K562 (cell line): ENCODE results near the gene COX6B1. TPM values are rescaled to one million over a fixed set of nuclear protein-coding genes. Genes with fewer than 3 reads are reported as not detected.

Source experiments
- CHD1 ChIP-seq: fragments of 200-600 bp; sonication (generic); IDR thresholded peaks from one replicate; pipeline ENCODE4 v1.6.1; 2012; ENCODE audit warnings: mild to moderate bottlenecking, moderate library complexity, low read length, inconsistent platforms
- CREM ChIP-seq: IDR thresholded peaks from 2 replicates; pipeline ENCODE4 v1.6.1; 2014; ENCODE audit warnings: antibody characterized with exemption, low read depth
- GATAD2A ChIP-seq: fragments of 450-650 bp; IDR thresholded peaks from 2 replicates; pipeline ENCODE4 v1.6.1; 2017
- HMGN3 ChIP-seq: IDR thresholded peaks from 2 replicates; pipeline ENCODE4 v1.6.1; 2011; ENCODE audit warnings: borderline replicate concordance, low read depth, mild to moderate bottlenecking, mixed read lengths, low read length; ENCODE audit not compliant: insufficient read length; ENCODE audit errors: extremely low read depth
- KHSRP ChIP-seq: fragments of 450-650 bp; IDR thresholded peaks from 2 replicates; pipeline ENCODE4 v1.6.1; 2017
- KLF10 ChIP-seq: fragments of 250-450 bp; sonication (Bioruptor Pico); IDR thresholded peaks from 2 replicates; pipeline ENCODE4 v1.6.1; 2021; ENCODE audit warnings: matching md5 sums
- NR2C1 ChIP-seq, 2 experiments: fragments of 450-650 bp; IDR thresholded peaks; 2 replicates each; pipeline ENCODE4 v1.6.1; 2017; ENCODE audit warnings: mild to moderate bottlenecking in 2 of 2, antibody characterized with exemption in 1 of 2, inconsistent platforms in 1 of 2, missing compliant biosample characterization in 1 of 2, missing genetic modification characterization in 1 of 2
- PHB2 ChIP-seq: fragments of 450-650 bp; IDR thresholded peaks from 2 replicates; pipeline ENCODE4 v1.6.1; 2017; ENCODE audit warnings: low read depth
- SMAD2 ChIP-seq: fragments of 150-350 bp; IDR thresholded peaks from 2 replicates; pipeline ENCODE4 v1.6.1; 2014; ENCODE audit warnings: low read depth, mild to moderate bottlenecking, low read length
- TCFL5 ChIP-seq: fragments of 250-450 bp; sonication (Bioruptor Pico); conservative IDR thresholded peaks from 2 replicates; pipeline ENCODE4 v1.6.1; 2021; ENCODE audit warnings: mild to moderate bottlenecking, moderate library complexity, matching md5 sums
- XRCC4 ChIP-seq: IDR thresholded peaks from one replicate; pipeline ENCODE4 v1.6.1; 2011; ENCODE audit not compliant: insufficient read depth, insufficient read length; ENCODE audit errors: extremely low read depth
- polyA plus RNA-seq, 8 experiments: library from polyadenylated mRNA; depleted of rRNA in 4 of 8; stranded (reverse) in 5 of 8; unstranded in 3 of 8; fragments of >200 nt; fragmentation: Nextera tagmentation in 2 of 8; fragmentation: Illumina TruSeq in 1 of 8; extraction: Ambion mirVana in 2 of 8; extraction: Trizol in 1 of 8; gene quantifications; 2 replicates each; pipeline versions ENCODE4 v1.2.1 to v1.2.3, GENCODE V29; 2011 to 2014; ENCODE audit warnings: inconsistent platforms in 1 of 8, missing spikeins in 1 of 8
- total RNA-seq, 7 experiments: library from RNA; depleted of rRNA in 6 of 7; stranded (reverse); fragments of >200 nt in 6 of 7; fragmentation: Illumina TruSeq in 2 of 7; extraction: Trizol in 2 of 7; gene quantifications; 2 replicates each; pipeline versions ENCODE4 v1.2.1 to v1.2.3, GENCODE V29; 2011 to 2021; ENCODE audit warnings: low replicate concordance in 1 of 7
- TF ChIP-seq, protein P1 (sequence below): sonication (generic); formaldehyde crosslinking; IDR thresholded peaks from 2 replicates; pipeline ENCODE4 v1.8.0; 2022; ENCODE audit warnings: mild to moderate bottlenecking, missing genetic modification reagents, borderline replicate concordance
- TF ChIP-seq, protein P2 (sequence below): fragments of 250-450 bp; sonication (Bioruptor Pico); IDR thresholded peaks from 2 replicates; pipeline ENCODE4 v1.4.0; 2020
- TF ChIP-seq, protein P3 (sequence below): fragments of 450-650 bp; IDR thresholded peaks from 2 replicates; pipeline ENCODE4 v1.6.1; 2016
- TF ChIP-seq, protein P4 (sequence below), 2 experiments: IDR thresholded peaks; 2 replicates each; pipeline ENCODE4 v1.6.1; 2012; ENCODE audit warnings: improper control_type of control experiment in 2 of 2, low read depth in 2 of 2, low read length in 2 of 2, borderline replicate concordance in 1 of 2

The COX6B1 gene
- total and polyA plus RNA-seq, 9 of the 15 experiments (the other 6 are each of a cell fraction or from before 2014, with no cell fraction given), result 777 to 2,393 (median 1,219) TPM

DNA sequence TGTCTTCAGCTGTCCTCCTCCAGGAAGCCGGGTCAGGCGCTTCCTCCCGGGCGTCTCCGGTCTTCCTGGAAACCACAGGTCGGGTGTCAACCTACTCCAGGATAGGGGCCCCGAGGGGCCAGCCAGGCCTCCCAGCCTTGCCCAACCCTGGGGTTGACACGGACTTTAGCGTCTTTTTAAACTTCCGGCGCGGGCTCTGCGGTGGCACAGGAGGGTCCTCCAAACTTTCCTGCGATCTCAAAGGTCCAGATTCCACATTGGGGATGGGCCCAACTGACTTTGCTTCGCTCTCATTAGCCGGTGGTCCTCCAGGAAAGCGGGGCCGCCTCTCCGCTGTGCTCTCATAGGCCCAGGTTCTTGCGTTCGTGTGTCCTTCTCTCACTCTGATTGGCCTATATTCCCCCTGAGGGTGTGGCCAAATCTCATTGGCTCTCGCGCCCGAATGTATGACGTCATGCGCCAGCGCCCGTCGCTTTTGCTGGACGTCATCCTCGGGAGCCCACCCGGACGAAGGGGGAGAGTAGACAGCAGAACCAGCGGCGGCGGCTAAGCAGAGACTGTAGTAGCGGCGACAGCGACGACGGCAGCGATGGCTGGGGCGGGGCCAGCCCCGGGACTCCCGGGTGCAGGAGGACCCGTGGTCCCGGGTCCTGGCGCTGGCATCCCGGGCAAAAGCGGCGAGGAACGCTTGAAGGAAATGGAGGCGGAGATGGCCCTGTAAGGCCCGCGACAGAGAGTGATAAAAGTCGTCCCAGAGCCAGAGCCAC is 19.4 kb upstream of the COX6B1 start, which contains the start of gene RBM42 (continued):
- TF ChIP-seq GATAD2A, result peak; percentile 32; the same call in 1 of the 2 replicates
- TF ChIP-seq KHSRP, result peak; percentile 100
- TF ChIP-seq, protein P1, sequence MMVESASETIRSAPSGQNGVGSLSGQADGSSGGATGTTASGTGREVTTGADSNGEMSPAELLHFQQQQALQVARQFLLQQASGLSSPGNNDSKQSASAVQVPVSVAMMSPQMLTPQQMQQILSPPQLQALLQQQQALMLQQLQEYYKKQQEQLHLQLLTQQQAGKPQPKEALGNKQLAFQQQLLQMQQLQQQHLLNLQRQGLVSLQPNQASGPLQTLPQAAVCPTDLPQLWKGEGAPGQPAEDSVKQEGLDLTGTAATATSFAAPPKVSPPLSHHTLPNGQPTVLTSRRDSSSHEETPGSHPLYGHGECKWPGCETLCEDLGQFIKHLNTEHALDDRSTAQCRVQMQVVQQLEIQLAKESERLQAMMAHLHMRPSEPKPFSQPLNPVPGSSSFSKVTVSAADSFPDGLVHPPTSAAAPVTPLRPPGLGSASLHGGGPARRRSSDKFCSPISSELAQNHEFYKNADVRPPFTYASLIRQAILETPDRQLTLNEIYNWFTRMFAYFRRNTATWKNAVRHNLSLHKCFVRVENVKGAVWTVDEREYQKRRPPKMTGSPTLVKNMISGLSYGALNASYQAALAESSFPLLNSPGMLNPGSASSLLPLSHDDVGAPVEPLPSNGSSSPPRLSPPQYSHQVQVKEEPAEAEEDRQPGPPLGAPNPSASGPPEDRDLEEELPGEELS (CRISPR knock-in tag), result peak; percentile 58; the same call in 1 of the 2 replicates
- no peak for TF ChIP-seq HMGN3
- peak; percentile 12 for TF ChIP-seq CHD1
- TF ChIP-seq SMAD2, result no peak
- no peak for TF ChIP-seq XRCC4
- TF ChIP-seq, protein P2, sequence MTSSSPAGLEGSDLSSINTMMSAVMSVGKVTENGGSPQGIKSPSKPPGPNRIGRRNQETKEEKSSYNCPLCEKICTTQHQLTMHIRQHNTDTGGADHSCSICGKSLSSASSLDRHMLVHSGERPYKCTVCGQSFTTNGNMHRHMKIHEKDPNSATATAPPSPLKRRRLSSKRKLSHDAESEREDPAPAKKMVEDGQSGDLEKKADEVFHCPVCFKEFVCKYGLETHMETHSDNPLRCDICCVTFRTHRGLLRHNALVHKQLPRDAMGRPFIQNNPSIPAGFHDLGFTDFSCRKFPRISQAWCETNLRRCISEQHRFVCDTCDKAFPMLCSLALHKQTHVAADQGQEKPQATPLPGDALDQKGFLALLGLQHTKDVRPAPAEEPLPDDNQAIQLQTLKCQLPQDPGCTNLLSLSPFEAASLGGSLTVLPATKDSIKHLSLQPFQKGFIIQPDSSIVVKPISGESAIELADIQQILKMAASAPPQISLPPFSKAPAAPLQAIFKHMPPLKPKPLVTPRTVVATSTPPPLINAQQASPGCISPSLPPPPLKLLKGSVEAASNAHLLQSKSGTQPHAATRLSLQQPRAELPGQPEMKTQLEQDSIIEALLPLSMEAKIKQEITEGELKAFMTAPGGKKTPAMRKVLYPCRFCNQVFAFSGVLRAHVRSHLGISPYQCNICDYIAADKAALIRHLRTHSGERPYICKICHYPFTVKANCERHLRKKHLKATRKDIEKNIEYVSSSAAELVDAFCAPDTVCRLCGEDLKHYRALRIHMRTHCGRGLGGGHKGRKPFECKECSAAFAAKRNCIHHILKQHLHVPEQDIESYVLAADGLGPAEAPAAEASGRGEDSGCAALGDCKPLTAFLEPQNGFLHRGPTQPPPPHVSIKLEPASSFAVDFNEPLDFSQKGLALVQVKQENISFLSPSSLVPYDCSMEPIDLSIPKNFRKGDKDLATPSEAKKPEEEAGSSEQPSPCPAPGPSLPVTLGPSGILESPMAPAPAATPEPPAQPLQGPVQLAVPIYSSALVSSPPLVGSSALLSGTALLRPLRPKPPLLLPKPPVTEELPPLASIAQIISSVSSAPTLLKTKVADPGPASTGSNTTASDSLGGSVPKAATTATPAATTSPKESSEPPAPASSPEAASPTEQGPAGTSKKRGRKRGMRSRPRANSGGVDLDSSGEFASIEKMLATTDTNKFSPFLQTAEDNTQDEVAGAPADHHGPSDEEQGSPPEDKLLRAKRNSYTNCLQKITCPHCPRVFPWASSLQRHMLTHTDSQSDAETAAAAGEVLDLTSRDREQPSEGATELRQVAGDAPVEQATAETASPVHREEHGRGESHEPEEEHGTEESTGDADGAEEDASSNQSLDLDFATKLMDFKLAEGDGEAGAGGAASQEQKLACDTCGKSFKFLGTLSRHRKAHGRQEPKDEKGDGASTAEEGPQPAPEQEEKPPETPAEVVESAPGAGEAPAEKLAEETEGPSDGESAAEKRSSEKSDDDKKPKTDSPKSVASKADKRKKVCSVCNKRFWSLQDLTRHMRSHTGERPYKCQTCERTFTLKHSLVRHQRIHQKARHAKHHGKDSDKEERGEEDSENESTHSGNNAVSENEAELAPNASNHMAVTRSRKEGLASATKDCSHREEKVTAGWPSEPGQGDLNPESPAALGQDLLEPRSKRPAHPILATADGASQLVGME (CRISPR knock-in tag), result peak; percentile 69; the same call in 1 of the 2 replicates
- peak; percentile 56 for TF ChIP-seq NR2C1 (IDR thresholded peaks at IDR 0.05)
- peak; percentile 30; the same call in 1 of the 2 replicates for TF ChIP-seq NR2C1 (tag; IDR thresholded peaks at IDR 0.05)
- TF ChIP-seq, protein P3, sequence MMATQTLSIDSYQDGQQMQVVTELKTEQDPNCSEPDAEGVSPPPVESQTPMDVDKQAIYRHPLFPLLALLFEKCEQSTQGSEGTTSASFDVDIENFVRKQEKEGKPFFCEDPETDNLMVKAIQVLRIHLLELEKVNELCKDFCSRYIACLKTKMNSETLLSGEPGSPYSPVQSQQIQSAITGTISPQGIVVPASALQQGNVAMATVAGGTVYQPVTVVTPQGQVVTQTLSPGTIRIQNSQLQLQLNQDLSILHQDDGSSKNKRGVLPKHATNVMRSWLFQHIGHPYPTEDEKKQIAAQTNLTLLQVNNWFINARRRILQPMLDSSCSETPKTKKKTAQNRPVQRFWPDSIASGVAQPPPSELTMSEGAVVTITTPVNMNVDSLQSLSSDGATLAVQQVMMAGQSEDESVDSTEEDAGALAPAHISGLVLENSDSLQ, result peak; percentile 83
- TF ChIP-seq CREM, result peak; percentile 100
- TF ChIP-seq TCFL5 (CRISPR knock-in tag), result no peak
- no peak for TF ChIP-seq KLF10 (CRISPR knock-in tag)
- TF ChIP-seq, protein P4, sequence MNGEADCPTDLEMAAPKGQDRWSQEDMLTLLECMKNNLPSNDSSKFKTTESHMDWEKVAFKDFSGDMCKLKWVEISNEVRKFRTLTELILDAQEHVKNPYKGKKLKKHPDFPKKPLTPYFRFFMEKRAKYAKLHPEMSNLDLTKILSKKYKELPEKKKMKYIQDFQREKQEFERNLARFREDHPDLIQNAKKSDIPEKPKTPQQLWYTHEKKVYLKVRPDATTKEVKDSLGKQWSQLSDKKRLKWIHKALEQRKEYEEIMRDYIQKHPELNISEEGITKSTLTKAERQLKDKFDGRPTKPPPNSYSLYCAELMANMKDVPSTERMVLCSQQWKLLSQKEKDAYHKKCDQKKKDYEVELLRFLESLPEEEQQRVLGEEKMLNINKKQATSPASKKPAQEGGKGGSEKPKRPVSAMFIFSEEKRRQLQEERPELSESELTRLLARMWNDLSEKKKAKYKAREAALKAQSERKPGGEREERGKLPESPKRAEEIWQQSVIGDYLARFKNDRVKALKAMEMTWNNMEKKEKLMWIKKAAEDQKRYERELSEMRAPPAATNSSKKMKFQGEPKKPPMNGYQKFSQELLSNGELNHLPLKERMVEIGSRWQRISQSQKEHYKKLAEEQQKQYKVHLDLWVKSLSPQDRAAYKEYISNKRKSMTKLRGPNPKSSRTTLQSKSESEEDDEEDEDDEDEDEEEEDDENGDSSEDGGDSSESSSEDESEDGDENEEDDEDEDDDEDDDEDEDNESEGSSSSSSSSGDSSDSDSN (IDR thresholded peaks at IDR 0.05; ENCODE audit: borderline replicate concordance in 1 of 2, low read depth in 2 of 2, low read length in 2 of 2), result peak in 1 of 2 experiments; percentile 56; a peak in 1 of 4 replicates
- no peak for TF ChIP-seq PHB2
